22Rv1 (cell line): ENCODE measurements around the gene ECE1.

ENCODE experiments used
- ZFX ChIP-seq: fragments of 450-650 bp; IDR thresholded peaks from 2 replicates; pipeline ENCODE4 v1.6.1; 2017; ENCODE audit warnings: antibody characterized with exemption, borderline replicate concordance
- TF ChIP-seq, protein P1 (sequence below): fragments of 450-650 bp; IDR thresholded peaks from 2 replicates; pipeline ENCODE4 v1.5.1; 2017; ENCODE audit warnings: mild to moderate bottlenecking

GRCh38 chr1:21184276-21184675, 106.0 kb downstream of the ECE1 start:
- TF ChIP-seq, protein P1, sequence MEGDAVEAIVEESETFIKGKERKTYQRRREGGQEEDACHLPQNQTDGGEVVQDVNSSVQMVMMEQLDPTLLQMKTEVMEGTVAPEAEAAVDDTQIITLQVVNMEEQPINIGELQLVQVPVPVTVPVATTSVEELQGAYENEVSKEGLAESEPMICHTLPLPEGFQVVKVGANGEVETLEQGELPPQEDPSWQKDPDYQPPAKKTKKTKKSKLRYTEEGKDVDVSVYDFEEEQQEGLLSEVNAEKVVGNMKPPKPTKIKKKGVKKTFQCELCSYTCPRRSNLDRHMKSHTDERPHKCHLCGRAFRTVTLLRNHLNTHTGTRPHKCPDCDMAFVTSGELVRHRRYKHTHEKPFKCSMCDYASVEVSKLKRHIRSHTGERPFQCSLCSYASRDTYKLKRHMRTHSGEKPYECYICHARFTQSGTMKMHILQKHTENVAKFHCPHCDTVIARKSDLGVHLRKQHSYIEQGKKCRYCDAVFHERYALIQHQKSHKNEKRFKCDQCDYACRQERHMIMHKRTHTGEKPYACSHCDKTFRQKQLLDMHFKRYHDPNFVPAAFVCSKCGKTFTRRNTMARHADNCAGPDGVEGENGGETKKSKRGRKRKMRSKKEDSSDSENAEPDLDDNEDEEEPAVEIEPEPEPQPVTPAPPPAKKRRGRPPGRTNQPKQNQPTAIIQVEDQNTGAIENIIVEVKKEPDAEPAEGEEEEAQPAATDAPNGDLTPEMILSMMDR: no peak
- TF ChIP-seq ZFX: no peak
